AG09319 (cell line): ENCODE data around the gene DHH.
"Not testable (repeated sequence)": the region's sequence is repeated elsewhere in the genome, so short reads cannot be mapped to it uniquely, and the experiment has no call there.

Experiments used
- DNase-seq: peaks from one replicate; pipeline ENCODE4 v3.0.0-alpha.2; 2010; ENCODE audit warnings: low read depth; ENCODE audit errors: extremely low read depth
- TF ChIP-seq, protein P1 (sequence below): IDR thresholded peaks from 2 replicates; pipeline ENCODE4 v1.5.1; 2011; ENCODE audit warnings: low read depth, mild to moderate bottlenecking, inconsistent platforms, low read length, moderate library complexity

Gene DHH

GRCh38 chr12:49066120-49066519, 28.5 kb downstream of the DHH start:
- TF ChIP-seq, protein P1, sequence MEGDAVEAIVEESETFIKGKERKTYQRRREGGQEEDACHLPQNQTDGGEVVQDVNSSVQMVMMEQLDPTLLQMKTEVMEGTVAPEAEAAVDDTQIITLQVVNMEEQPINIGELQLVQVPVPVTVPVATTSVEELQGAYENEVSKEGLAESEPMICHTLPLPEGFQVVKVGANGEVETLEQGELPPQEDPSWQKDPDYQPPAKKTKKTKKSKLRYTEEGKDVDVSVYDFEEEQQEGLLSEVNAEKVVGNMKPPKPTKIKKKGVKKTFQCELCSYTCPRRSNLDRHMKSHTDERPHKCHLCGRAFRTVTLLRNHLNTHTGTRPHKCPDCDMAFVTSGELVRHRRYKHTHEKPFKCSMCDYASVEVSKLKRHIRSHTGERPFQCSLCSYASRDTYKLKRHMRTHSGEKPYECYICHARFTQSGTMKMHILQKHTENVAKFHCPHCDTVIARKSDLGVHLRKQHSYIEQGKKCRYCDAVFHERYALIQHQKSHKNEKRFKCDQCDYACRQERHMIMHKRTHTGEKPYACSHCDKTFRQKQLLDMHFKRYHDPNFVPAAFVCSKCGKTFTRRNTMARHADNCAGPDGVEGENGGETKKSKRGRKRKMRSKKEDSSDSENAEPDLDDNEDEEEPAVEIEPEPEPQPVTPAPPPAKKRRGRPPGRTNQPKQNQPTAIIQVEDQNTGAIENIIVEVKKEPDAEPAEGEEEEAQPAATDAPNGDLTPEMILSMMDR: no peak
- DNase-seq: no peak

DNA sequence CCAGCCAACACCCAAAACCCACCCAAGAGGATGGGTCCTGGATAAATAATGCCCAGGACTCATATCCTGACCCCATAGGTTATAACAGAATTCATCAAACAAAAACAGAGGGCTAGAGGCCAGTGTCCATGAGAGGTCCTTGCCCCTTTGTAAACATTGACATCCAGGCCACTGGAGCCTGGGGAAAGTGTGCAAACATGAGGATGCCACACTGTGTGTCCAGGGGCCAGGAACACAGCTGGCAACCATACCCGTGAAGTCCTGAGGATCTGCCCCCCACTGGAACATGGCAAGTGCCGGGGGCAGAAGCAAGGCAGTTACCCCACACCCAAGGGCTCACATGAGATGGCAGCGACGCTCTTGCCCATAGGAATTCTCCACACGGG, 29.8 kb downstream of the DHH start:
- TF ChIP-seq, protein P1: no peak
- DNase-seq: no peak

DNA sequence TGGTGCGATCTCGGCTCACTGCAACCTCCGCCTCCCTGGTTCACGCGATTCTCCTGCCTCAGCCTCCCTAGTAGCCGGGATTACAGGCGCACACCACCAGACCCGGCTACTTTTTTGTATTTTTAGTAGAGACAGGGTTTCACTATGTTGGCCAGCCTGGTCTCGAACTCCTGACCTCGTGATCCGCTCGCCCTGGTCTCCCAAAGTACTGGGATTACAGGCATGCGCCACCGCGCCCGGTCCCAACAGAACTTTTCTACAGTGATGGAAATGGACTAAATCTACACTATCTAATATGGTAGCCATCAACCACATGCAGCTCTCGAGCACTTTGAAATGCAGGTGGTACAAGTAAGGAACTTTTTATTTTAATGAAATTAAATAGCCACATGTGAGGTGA, 32.7 kb downstream of the DHH start:
- DNase-seq: not testable (repeated sequence)

DNA sequence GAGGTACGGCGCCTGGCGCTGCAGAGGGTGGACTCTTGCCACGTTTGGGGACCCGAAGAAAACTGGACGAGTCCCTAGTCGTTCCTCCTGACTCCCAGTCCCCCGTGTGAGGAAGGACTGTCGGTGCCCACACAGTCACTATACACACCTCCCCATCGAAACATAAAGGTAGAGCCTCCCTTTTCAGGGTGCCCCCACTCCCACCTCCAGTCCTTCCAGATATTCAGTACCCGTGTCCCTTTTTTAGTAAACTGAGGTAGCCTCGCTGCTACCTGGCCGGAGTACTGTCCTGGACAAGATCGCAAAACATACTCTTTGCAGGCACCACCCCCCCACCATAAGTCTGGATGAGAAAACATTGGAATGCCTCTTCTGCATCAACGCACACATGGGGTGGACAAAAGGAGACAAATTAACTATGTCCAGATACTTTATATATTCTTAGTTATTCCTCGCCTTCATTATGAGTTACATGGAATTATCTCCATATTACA, 33.4 kb downstream of the DHH start:
- no peak for DNase-seq

GRCh38 chr12:49060237-49061156, 34.1 kb downstream of the DHH start, which contains the start of gene KMT2D:
TSS of gene KMT2D (minus strand) at chr12:49060794. CDS start at chr12:49055324, 5,470 bp downstream.
- TF ChIP-seq, protein P1: peak; percentile 11; the same call in 1 of the 2 replicates
- peak; percentile 95 for DNase-seq

More for the DNA sequence above, 33.4 kb downstream of the DHH start:
- TF ChIP-seq, protein P1: no peak

DNA sequence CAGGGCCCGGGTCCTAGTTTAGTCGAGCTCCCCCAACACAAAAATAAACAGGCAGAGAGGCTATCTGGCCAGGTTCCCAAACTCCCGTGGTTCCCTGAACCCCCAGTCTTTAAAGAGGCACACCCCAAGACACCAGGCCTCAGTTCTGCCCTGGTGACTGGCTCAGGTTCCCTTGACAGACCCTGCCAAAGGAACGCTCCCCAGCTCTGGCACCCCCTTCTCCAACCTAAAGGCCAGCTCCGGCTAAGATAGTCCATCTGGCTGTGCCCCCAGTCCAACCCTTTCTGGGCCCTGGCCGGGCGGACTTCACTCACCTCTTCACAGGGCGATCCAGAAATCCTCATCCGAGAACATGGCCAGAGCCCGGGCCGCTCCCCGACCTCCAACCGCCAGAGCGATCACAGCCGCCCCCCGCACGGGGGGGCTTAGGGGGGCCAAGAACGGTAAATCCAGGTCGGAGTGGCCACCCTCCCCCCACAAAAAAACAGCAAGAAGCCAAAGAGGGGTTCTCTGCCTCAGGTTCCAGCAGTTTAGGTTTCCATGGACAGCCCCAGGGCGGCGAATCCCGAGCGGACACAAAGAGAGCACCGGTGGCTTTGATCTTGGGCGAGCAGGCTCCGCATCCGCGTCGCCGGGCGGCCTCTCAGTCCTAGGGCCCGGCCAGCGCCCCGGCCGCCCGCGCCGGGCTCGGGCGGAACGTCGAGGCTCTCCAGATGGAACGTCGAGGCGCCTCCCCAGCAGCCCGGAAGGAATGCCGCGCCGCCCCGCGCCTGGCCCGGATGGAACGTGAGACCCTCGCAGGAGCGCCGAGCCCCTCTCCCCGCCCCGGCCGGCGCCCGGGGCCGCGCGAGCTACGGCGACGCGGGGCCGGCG, 35.1 kb downstream of the DHH start:
- TF ChIP-seq, protein P1: no peak
- no peak for DNase-seq

DNA sequence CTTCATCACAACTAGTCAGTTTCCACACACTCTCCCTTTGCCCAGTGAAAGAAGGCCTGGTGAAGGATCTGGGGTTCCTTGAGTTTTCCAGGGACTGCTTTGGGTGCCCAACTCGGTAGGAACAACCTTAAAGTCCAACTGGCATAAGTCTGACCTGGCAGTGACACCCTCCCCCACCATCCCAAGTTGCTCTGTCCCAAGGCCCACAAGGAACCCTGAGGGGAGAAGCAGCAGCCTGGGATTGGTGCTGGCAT, 35.6 kb downstream of the DHH start:
- DNase-seq: no peak
- TF ChIP-seq, protein P1: no peak
